A549 treated with Hydrocortisone at 1 μM for 4 hours (cell line): ENCODE measurements around the gene GPM6B. TPM values are rescaled to one million over a fixed set of nuclear protein-coding genes. Genes with fewer than 3 reads are reported as not detected.

Experiments used
- total RNA-seq: library from RNA; stranded (reverse); fragments of 200-300 nt; extraction: Qiagen RNA extraction; gene quantifications from 5 replicates; pipeline ENCODE4 v1.2.3, GENCODE V29; 2022

Gene GPM6B, protein sequence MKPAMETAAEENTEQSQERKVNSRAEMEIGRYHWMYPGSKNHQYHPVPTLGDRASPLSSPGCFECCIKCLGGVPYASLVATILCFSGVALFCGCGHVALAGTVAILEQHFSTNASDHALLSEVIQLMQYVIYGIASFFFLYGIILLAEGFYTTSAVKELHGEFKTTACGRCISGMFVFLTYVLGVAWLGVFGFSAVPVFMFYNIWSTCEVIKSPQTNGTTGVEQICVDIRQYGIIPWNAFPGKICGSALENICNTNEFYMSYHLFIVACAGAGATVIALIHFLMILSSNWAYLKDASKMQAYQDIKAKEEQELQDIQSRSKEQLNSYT
- total RNA-seq: 0.07 to 0.20 TPM (median 0.14 TPM) in 5 replicates

DNA sequence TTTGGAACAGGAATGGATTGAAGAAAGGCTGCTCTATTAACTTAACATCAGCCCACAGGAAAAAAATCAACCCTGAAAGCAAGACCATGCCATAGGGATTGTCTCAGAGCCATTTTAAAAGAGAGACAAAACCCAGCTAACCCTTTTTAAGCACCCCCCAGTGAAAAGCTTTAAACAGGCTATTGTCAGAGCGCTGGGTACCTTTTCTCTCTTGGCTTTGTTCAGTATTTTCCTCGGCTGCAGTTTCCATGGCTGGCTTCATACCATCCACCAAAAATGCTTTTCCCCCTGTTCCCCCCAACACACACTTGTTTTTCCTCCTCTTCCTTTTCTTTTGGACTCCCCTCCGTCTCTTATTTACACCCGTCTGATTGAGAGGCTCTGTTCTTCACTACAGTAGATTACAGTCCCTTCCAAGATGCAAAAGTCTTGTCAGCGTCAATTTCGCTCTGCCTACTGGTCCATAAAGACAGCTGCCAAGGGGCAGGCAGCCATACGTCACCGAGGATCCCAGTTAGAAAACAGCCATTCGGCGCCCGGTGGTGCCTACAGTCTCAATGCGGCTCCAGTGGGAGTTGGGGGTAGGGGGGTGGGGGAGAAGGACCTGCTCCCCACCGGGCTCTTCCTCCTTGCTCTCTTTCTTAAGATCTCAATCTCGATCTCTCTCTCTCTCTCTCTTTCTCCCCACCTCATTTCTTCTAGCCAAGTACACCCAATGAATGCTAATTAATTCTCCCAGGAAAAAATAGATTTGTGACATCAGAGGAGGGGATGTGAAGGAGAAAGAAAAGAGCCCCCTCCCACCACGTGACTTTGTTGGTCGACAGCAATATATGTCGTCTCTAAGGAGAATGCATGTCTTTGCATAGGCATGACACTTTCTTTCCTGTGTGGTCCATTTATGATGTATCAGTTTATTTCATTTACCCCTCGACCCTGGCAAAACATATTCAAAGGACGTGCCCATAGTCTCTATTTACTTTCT, at the start of gene GPM6B:
GPM6B (minus strand) TSS at position 451 of the 985 bp plus-strand sequence; CDS start at position 262, 189 bp downstream.

GRCh38 chrX:13734278-13735172, 82.4 kb downstream of the GPM6B start, which contains the start of the genes OFD1 and TRAPPC2:
Gene OFD1 (plus strand): TSS chrX:13734748. CDS start chrX:13735072, 324 bp downstream.
Gene TRAPPC2 (minus strand): TSS chrX:13734620. CDS start chrX:13719963, 14,657 bp downstream.

Other genes with a start within 250 kb of the GPM6B start
- 0.03 TPM in 1 of 5 replicates, not detected in the others for gene EGFL6, start 247.5 kb downstream of the GPM6B start, total RNA-seq
- 0.59 to 0.99 TPM (median 0.66 TPM) in 5 replicates for gene TCEANC, start 164.0 kb downstream of the GPM6B start, total RNA-seq
- 29.7 to 33.8 TPM (median 31.8 TPM) in 5 replicates for gene RAB9A, start 128.0 kb downstream of the GPM6B start, total RNA-seq
- gene TRAPPC2, start 82.5 kb downstream of the GPM6B start, total RNA-seq: 6.2 to 10.8 TPM (median 7.7 TPM) in 5 replicates
- gene OFD1, start 82.3 kb downstream of the GPM6B start, total RNA-seq: 9.5 to 14.2 TPM (median 12.1 TPM) in 5 replicates
- gene GEMIN8, start 212.8 kb upstream of the GPM6B start, total RNA-seq: 8.4 to 10.3 TPM (median 10.1 TPM) in 5 replicates